GM23248 (cell line): ENCODE data around the gene AURKB. TPM values are rescaled to one million over a fixed set of nuclear protein-coding genes. Genes with fewer than 3 reads are reported as not detected.

Source experiments
- DNase-seq: peaks from one replicate; pipeline ENCODE4 v3.0.0-alpha.2; 2015
- H2AFZ ChIP-seq: fragments of 200-600 bp; sonication (generic); 2 replicates; pipeline ENCODE4 v1.6.1; 2016; ENCODE audit warnings: antibody characterized with exemption
- H3F3A ChIP-seq: fragments of 200-600 bp; sonication (generic); 2 replicates; pipeline ENCODE4 v1.6.1; 2016; ENCODE audit warnings: mild to moderate bottlenecking, antibody characterized with exemption, mixed run types; ENCODE audit not compliant: insufficient read depth
- H3K27ac ChIP-seq: fragments of 200-600 bp; sonication (generic); 2 replicates; pipeline ENCODE4 v1.5.1; 2016; ENCODE audit warnings: mild to moderate bottlenecking
- H3K27me3 ChIP-seq: fragments of 200-600 bp; sonication (generic); replicated peaks from 2 replicates; pipeline ENCODE4 v1.6.1; 2016; ENCODE audit warnings: mild to moderate bottlenecking; ENCODE audit not compliant: insufficient read depth
- H3K36me3 ChIP-seq: fragments of 200-600 bp; sonication (generic); 2 replicates; pipeline ENCODE4 v1.6.1; 2016; ENCODE audit warnings: low read depth, mild to moderate bottlenecking
- H3K4me1 ChIP-seq: fragments of 200-600 bp; sonication (generic); 2 replicates; pipeline ENCODE4 v1.6.1; 2016; ENCODE audit warnings: mild to moderate bottlenecking; ENCODE audit not compliant: insufficient read depth
- H3K4me2 ChIP-seq: fragments of 200-600 bp; sonication (generic); one replicate; pipeline ENCODE4 v1.6.1; 2016; ENCODE audit warnings: mild to moderate bottlenecking; ENCODE audit not compliant: unreplicated experiment
- H3K4me3 ChIP-seq: fragments of 200-600 bp; sonication (generic); 2 replicates; pipeline ENCODE4 v1.5.1; 2016; ENCODE audit warnings: mild to moderate bottlenecking
- H3K79me2 ChIP-seq: fragments of 200-600 bp; sonication (generic); 2 replicates; pipeline ENCODE4 v1.6.1; 2016; ENCODE audit warnings: mild to moderate bottlenecking; ENCODE audit not compliant: insufficient read depth
- H3K9ac ChIP-seq: fragments of 200-600 bp; sonication (generic); 2 replicates; pipeline ENCODE4 v1.6.1; 2016; ENCODE audit warnings: mild to moderate bottlenecking
- H3K9me2 ChIP-seq: fragments of 200-600 bp; sonication (generic); 2 replicates; pipeline ENCODE4 v1.6.1; 2016; ENCODE audit warnings: mixed run types, mild to moderate bottlenecking, moderate library complexity; ENCODE audit not compliant: insufficient read depth
- H3K9me3 ChIP-seq: fragments of 200-600 bp; sonication (generic); one replicate; pipeline ENCODE4 v1.6.1; 2017; ENCODE audit warnings: low read depth
- H4K20me1 ChIP-seq: fragments of 200-600 bp; sonication (generic); 2 replicates; pipeline ENCODE4 v1.6.0; 2016; ENCODE audit not compliant: insufficient read depth
- EZH2 ChIP-seq: fragments of 200-600 bp; sonication (generic); IDR thresholded peaks from 2 replicates; pipeline ENCODE4 v1.6.1; 2018; ENCODE audit warnings: antibody characterized with exemption, mild to moderate bottlenecking; ENCODE audit not compliant: insufficient read depth, poor library complexity, severe bottlenecking
- EZH2phosphoT487 ChIP-seq: fragments of 200-600 bp; sonication (generic); IDR thresholded peaks from 2 replicates; pipeline ENCODE4 v1.6.1; 2018; ENCODE audit warnings: antibody characterized with exemption, moderate library complexity, mild to moderate bottlenecking, low read depth; ENCODE audit not compliant: insufficient read depth
- WGBS, 2 experiments: methylation state at CpG; one replicate each; pipeline ENCODE4 v1.1.6; 2015 to 2017; ENCODE audit warnings: low lambda C conversion rate in 2 of 2, low coverage in 1 of 2; ENCODE audit errors: missing lambda C conversion rate in 2 of 2; 5-methylcytosine and 5-hydroxymethylcytosine counted together
- in situ Hi-C: fragments of 300-500 bp; cut with MboI; formaldehyde crosslinking; loops from 2 replicates; pipeline ENCODE4 v1.15.0; 2020
- polyA plus RNA-seq: library from polyadenylated mRNA; unstranded; fragments of >200 nt; fragmentation: Nextera tagmentation; extraction: Ambion mirVana; gene quantifications from 2 replicates; pipeline ENCODE4 v1.2.1, GENCODE V29; 2016
- total RNA-seq: library from RNA; depleted of rRNA; stranded (reverse); fragments of >200 nt; shearing (Covaris generic); gene quantifications from 2 replicates; pipeline ENCODE4 v1.2.3, GENCODE V29; 2014

The AURKB gene
- total and polyA plus RNA-seq, 2 experiments from 2014 or later = 18.4 to 24.1 TPM

DNA sequence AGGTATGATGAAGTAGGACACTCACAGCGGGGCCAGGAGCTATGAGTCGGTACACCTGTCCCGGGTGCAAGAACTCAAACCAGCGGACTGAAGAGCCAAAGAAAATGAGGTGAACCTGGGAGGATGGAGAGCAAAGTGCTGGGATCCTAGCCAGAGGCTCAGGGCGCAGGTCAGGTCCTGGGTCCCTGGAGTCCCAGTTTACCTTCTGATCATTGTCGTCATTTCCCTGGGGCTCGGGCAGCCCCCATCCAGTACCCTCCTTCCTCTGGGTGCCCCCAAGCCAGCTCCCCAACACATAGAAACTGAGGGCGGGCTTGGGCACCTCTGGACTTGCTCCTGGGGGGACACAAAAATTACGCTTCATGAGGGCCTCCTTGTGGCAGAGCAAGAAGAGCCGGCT, 21.3 kb upstream of the AURKB start:
- H4K20me1 ChIP-seq = no peaks in the 10 kb centered on the region
- H3K4me3 ChIP-seq = no peak overlapping the region
- H3K27ac ChIP-seq = no peak overlapping the region
- H3K4me2 ChIP-seq = no peak overlapping the region
- in situ Hi-C loops = no loop called here
- H3K79me2 ChIP-seq = no peaks in the 10 kb centered on the region
- TF ChIP-seq EZH2phosphoT487 (no peak), EZH2 (no peak)
- 0 out of 2 replicates have a peak, but pooled peaks cover 8% of the 10 kb centered on the region for H3K36me3 ChIP-seq
- H3F3A ChIP-seq = peaks cover 10% of the 10 kb centered on the region
- H3K9ac ChIP-seq = no peak overlapping the region
- no peaks in the 10 kb centered on the region for H3K9me2 ChIP-seq
- H2AFZ ChIP-seq = no peak overlapping the region
- 92 to 97% methylated on average over 9 to 10 of the region's 10 CpGs for WGBS, 2 experiments
- DNase-seq = no peak
- H3K27me3 ChIP-seq = no peaks in the 10 kb centered on the region
- H3K9me3 ChIP-seq = no peaks in the 10 kb centered on the region
- H3K4me1 ChIP-seq = peaks cover 5% of the 10 kb centered on the region; the same call in 1 of the 2 replicates

DNA sequence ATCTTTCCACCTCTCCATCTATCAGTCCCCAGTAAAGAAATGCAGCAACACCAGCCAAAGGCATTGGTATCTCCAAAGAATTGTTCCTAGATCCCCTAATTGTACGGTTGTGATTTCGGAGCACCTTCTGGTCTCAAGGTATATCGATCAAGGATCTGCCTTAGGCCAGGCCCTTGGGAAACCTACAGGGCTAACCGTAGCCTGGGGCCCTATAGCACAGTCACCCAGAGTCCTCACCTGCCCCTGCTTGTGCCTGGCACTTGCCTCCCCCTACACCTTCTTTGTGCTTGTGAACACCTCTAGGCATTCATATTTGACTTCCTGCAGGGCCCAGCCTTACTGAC, 16.8 kb upstream of the AURKB start:
- H3K9ac ChIP-seq = peak overlapping the region; percentile 73

DNA sequence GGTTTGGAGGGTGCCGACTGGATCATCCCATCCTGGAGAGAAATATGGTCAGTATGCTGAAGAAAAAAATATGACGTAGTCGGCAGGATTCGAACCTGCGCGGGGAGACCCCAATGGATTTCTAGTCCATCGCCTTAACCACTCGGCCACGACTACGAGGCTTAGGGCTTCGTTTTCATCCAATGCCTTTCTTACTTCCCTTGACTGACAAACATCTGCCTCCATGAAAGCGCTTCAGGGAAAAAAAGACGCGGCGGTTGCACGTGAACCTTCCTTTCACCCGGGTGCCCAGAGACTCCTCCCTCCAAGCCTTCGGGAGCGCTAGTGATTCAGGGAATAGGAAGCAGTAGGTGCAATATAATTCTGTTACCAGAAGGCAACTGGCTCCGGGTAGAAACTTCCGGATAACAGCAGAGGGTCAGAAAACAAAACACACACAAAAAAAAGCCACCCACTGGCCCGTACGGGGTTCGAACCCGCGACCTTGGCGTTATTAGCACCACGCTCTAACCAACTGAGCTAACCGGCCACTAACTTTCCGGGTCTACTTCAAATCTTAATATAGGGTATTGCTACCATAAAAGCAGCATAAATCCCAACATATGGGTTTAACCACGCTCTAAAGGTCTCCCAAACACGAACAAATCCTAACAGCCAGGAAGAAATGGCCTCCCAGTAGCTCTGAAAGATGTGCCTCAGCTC, 16.3 kb upstream of the AURKB start:
- TF ChIP-seq EZH2phosphoT487 (no peak), EZH2 (no peak)
- peak; percentile 95 for DNase-seq
- Histone ChIP-seq H3K4me1 (peaks cover 12% of the 10 kb centered on the region; the same call in 1 of the 2 replicates), H4K20me1 (no peaks in the 10 kb centered on the region), H3K9ac (peak overlapping the region; percentile 73), H3K27me3 (no peaks in the 10 kb centered on the region), H3K79me2 (no peaks in the 10 kb centered on the region), H3K4me2 (peak overlapping the region; percentile 80), H3K4me3 (peak overlapping the region; percentile 65), H3F3A (peaks cover 44% of the 10 kb centered on the region), H3K9me2 (no peaks in the 10 kb centered on the region), H2AFZ (peak overlapping the region; percentile 48; the same call in 1 of the 2 replicates), H3K9me3 (no peaks in the 10 kb centered on the region), H3K27ac (peak overlapping the region; percentile 87), H3K36me3 (no peaks in the 10 kb centered on the region)
- in situ Hi-C loops = no loop called here
- WGBS, 2 experiments = 3% methylated on average over 32 of the region's 32 CpGs

More for the DNA sequence above, 16.8 kb upstream of the AURKB start:
- H3K27me3 ChIP-seq = no peaks in the 10 kb centered on the region
- peak overlapping the region; percentile 80 for H3K4me2 ChIP-seq
- H3K36me3 ChIP-seq = no peaks in the 10 kb centered on the region
- DNase-seq = peak; percentile 12
- H2AFZ ChIP-seq = peak overlapping the region; percentile 48; the same call in 1 of the 2 replicates
- no peaks in the 10 kb centered on the region for H3K9me3 ChIP-seq
- in situ Hi-C loops = no loop called here
- no peak for TF ChIP-seq EZH2phosphoT487
- TF ChIP-seq EZH2 = no peak
- 89 to 90% methylated on average over 4 of the region's 4 CpGs for WGBS, 2 experiments
- peaks cover 12% of the 10 kb centered on the region; the same call in 1 of the 2 replicates for H3K4me1 ChIP-seq
- peak overlapping the region; percentile 65 for H3K4me3 ChIP-seq
- H3F3A ChIP-seq = peaks cover 41% of the 10 kb centered on the region
- H3K79me2 ChIP-seq = no peaks in the 10 kb centered on the region
- H3K27ac ChIP-seq = peak overlapping the region; percentile 87
- no peaks in the 10 kb centered on the region for H4K20me1 ChIP-seq
- no peaks in the 10 kb centered on the region for H3K9me2 ChIP-seq

DNA sequence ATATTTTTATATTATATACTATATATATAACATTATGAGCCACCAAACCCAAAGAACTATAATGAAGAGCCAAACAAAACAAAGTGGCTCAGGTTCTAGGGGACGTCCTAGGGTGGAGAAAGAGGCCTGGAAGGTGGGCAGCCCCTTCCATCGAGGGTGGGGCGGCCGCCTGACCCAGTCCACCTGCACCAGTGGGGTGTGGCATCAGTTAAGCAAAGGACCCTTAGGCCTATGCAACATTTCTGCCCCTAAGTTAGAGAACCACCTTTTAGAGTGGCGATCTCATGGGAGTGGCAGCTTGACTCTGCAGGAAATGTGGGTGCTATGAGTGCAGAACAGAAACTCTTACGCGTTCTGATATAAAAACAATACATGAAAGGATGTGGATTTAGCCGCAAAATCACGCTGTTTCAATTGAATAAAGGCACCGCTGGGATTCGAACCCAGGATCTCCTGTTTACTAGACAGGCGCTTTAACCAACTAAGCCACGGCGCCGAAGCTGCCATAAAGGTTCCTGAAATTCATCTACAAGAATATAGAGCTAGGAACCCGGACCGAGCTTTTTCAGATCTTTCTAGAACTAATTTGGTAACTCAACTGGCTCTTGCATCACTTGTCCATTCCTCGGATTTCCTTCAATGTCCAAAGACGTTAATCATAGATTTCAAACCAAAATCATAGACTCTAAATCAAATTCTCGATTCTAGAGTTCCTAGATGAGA, 15.6 kb upstream of the AURKB start:
- peak overlapping the region; percentile 73 for H3K9ac ChIP-seq
- H3K4me2 ChIP-seq = peak overlapping the region; percentile 80
- in situ Hi-C loops = no loop called here
- no peak for TF ChIP-seq EZH2phosphoT487
- H3K27me3 ChIP-seq = no peaks in the 10 kb centered on the region
- peak overlapping the region; percentile 87 for H3K27ac ChIP-seq
- H3K4me1 ChIP-seq = peaks cover 12% of the 10 kb centered on the region; the same call in 1 of the 2 replicates
- H2AFZ ChIP-seq = no peak overlapping the region
- H3K9me2 ChIP-seq = no peaks in the 10 kb centered on the region
- peak overlapping the region; percentile 65 for H3K4me3 ChIP-seq
- H3K79me2 ChIP-seq = no peaks in the 10 kb centered on the region
- no peaks in the 10 kb centered on the region for H4K20me1 ChIP-seq
- DNase-seq = peak; percentile 85
- no peaks in the 10 kb centered on the region for H3K36me3 ChIP-seq
- no peaks in the 10 kb centered on the region for H3K9me3 ChIP-seq
- WGBS, 2 experiments = 19 to 21% methylated on average over 20 of the region's 20 CpGs
- H3F3A ChIP-seq = peaks cover 47% of the 10 kb centered on the region
